ENCODE data around the gene A1BG. TPM values are rescaled to one million over a fixed set of nuclear protein-coding genes. Genes with fewer than 3 reads are reported as not detected.

The A1BG gene
- total RNA-seq, 2 donors from 2014 or later, result 45.5 to 52.6 TPM

DNA sequence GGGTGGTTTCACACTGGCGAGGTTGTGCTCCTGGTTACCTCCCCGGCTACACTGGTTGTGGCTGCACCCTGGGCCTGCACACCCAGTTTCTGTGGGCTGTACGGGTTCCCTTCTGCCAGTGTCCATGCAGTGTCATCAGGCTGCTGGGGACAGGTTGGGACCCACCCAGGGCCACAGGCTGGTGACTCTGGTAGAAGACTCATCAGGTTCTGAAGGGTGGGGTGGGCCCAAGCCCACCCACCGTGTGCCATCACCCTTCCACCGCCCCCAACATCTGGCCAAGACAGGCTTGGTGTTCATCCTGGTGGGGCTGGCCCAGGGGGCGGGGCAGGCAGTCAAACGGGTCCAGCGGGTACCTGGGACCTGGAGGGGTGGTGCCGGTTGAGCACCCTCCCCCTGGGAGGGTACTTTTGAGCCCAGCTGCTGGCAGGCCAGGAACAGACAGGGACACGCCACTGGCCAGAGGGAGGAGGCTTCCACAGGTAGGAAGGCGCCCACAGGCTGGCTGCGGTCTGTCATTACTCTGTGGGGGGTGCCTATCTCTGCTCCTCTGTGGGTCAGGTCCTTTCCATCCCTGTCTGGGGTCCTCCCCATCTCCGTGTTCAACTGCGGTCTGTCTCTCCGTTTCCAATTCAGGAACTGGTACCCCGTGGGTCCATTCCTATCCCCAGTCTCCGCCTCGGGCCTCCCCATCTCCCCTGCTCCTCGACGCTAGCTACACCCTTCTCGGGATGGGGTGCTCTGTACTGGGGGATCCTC lies 42.1 kb upstream of the A1BG start, which contains the start of gene RNF225:
Gene RNF225 (plus strand): TSS at position 437 of the 759 bp plus-strand sequence. CDS start 434 bp downstream, outside the sequence.
- Histone ChIP-seq H3K27ac (no peak within 1 kb of the TSS), H3K4me3 (peak within 1 kb of the TSS in 1 of 2 donors; percentile 21), H3K27me3 (peaks cover 6 to 12% of the 10 kb centered on the region in 2 donors), H3K36me3 (peaks cover 36% of the 10 kb centered on the region), H3K4me1 (peaks cover 0 to 14% of the 10 kb centered on the region in 2 donors), H3K9me3 (no peaks in the 10 kb centered on the region)
- TF ChIP-seq, protein P1, sequence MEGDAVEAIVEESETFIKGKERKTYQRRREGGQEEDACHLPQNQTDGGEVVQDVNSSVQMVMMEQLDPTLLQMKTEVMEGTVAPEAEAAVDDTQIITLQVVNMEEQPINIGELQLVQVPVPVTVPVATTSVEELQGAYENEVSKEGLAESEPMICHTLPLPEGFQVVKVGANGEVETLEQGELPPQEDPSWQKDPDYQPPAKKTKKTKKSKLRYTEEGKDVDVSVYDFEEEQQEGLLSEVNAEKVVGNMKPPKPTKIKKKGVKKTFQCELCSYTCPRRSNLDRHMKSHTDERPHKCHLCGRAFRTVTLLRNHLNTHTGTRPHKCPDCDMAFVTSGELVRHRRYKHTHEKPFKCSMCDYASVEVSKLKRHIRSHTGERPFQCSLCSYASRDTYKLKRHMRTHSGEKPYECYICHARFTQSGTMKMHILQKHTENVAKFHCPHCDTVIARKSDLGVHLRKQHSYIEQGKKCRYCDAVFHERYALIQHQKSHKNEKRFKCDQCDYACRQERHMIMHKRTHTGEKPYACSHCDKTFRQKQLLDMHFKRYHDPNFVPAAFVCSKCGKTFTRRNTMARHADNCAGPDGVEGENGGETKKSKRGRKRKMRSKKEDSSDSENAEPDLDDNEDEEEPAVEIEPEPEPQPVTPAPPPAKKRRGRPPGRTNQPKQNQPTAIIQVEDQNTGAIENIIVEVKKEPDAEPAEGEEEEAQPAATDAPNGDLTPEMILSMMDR (IDR thresholded peaks at IDR 0.05), result no peak
- no peak for DNase-seq (ENCODE audit: low spot score)

DNA sequence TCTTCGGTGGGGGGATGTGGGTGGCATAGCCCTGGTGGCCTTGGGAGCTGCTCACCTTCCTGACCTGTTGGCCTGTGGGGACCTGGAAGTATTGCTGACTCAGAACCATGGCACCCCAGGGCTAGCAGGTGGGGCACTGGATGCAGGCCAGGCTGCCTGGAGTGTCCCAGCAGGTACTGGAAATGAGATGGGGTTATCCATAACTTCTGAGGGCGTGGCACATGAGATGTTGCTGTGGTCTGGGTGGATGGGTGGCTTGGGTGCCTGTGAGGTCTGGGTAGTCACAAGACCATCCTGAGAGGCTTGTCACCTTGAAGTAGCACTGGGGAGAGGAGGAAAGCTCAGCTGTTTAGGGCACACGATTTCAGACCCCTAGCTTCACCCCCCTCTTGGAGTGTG lies 41.5 kb upstream of the A1BG start:
- Histone ChIP-seq H3K27ac (no peak overlapping the region), H3K36me3 (peaks cover 38% of the 10 kb centered on the region), H3K4me3 (no peak overlapping the region), H3K27me3 (peaks cover 6 to 12% of the 10 kb centered on the region in 2 donors), H3K4me1 (peaks cover 0 to 11% of the 10 kb centered on the region in 2 donors), H3K9me3 (no peaks in the 10 kb centered on the region)
- TF ChIP-seq, protein P1 (IDR thresholded peaks at IDR 0.05), result no peak
- no peak for DNase-seq (ENCODE audit: low spot score)

DNA sequence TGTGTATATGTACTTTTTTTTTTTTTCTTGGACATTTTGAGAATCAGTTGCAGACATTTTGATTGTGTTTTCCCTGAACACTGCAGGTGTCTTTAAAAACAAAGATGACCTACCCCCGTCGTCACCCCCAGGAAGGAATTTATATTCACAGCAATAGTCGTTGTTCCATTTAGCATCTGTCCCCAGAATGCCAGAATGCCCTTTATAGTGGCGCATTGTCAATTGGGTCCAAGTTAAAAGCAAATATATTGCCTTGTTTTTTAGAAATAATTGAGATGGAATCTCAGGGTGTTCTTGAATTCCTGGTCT lies 40.4 kb upstream of the A1BG start:
- Histone ChIP-seq H3K36me3 (peaks cover 49% of the 10 kb centered on the region), H3K27ac (no peak overlapping the region), H3K27me3 (peaks cover 6 to 12% of the 10 kb centered on the region in 2 donors), H3K4me3 (no peak overlapping the region), H3K9me3 (no peaks in the 10 kb centered on the region), H3K4me1 (peaks cover 0 to 11% of the 10 kb centered on the region in 2 donors)
- TF ChIP-seq, protein P1 (IDR thresholded peaks at IDR 0.05), result no peak
- no peak for DNase-seq (ENCODE audit: low spot score)

DNA sequence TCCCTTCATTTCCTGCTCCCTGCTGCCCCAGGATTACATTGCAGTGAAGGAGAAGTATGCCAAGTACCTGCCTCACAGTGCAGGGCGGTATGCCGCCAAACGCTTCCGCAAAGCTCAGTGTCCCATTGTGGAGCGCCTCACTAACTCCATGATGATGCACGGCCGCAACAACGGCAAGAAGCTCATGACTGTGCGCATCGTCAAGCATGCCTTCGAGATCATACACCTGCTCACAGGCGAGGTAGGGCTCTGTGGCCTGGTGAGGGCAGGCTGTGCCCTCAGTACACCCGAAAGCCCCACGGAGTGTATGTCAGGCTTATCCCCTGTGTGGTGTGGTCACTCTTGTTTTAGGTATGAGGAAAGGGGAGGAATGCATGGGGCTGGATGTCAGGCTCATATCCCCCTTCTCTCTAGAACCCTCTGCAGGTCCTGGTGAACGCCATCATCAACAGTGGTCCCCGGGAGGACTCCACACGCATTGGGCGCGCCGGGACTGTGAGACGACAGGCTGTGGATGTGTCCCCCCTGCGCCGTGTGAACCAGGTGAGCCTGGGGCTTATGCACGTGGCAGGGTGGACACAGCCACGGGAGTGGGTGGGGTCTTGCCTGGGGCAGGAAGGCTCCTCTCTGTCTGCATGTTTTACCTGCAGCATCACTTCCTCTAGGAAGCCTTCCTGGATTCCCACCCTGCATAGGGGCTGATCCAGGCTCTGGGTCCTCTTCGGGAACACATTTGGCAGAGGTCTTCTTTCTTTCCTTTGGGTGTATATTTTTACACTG lies 39.8 kb upstream of the A1BG start:
- no peak overlapping the region for H3K4me3 ChIP-seq
- H3K36me3 ChIP-seq, result peaks cover 55% of the 10 kb centered on the region
- H3K27ac ChIP-seq, result no peak overlapping the region
- TF ChIP-seq, protein P1 (IDR thresholded peaks at IDR 0.05), result no peak
- peaks cover 6 to 12% of the 10 kb centered on the region in 2 donors for H3K27me3 ChIP-seq
- no peak for DNase-seq (ENCODE audit: low spot score)
- H3K9me3 ChIP-seq, result no peaks in the 10 kb centered on the region
- peaks cover 0 to 14% of the 10 kb centered on the region in 2 donors for H3K4me1 ChIP-seq

DNA sequence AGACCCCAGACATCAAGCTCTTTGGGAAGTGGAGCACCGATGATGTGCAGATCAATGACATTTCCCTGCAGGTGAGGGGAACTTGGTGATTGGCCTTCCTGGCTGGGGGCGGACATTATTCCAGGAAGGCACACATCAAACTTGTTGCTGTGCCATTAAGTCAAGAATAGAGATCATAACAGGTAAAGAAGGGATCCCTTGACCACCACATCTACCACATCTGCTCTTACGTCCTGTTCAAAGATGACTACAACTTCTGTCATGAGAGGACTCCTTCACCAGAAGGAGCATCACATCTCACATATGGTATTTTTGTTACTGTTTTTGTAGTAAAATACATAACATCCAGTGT lies 34.9 kb upstream of the A1BG start:
- TF ChIP-seq, protein P1 (IDR thresholded peaks at IDR 0.05), result no peak
- Histone ChIP-seq H3K4me1 (peaks cover 0 to 23% of the 10 kb centered on the region in 2 donors), H3K27ac (no peak overlapping the region), H3K9me3 (no peaks in the 10 kb centered on the region), H3K36me3 (peaks cover 36% of the 10 kb centered on the region), H3K4me3 (peak overlapping the region in 1 of 2 donors; percentile 78), H3K27me3 (no peaks in the 10 kb centered on the region)
- no peak for DNase-seq (ENCODE audit: low spot score)

Data from right atrium auricular region (tissue), 2 donors.